NCI-H1417 (cell line): ENCODE data around the gene DEFB110.
A peak's percentile ranks its signal among the peaks of the same experiment; 100 is the strongest.

Experiments
- DNase-seq, 3 experiments: peaks; one replicate each; lab custom pipeline; 2025; lab: John Stamatoyannopoulos, UW

The DEFB110 gene

GRCh38 chr6:50021894-50022293, at the start of gene DEFB110:
Gene DEFB110 (minus strand): TSS chr6:50021994. CDS start chr6:50021935, 59 bp downstream.
- DNase-seq, result no peak

- DNase-seq, result no peak
Observed at GRCh38 chr6:50070101-50070500, 48.3 kb upstream of the DEFB110 start.

- DNase-seq, result no peak
Observed at GRCh38 chr6:50062051-50062450, 40.3 kb upstream of the DEFB110 start.

GRCh38 chr6:50056242-50056641, 34.4 kb upstream of the DEFB110 start:
- no peak for DNase-seq

- no peak for DNase-seq
Observed at GRCh38 chr6:50049829-50050228, 28.0 kb upstream of the DEFB110 start, which contains the start of gene DEFB112. Gene DEFB112 (minus strand): TSS chr6:50049929. CDS start chr6:50049869, 60 bp downstream.

GRCh38 chr6:50047026-50047425, 25.2 kb upstream of the DEFB110 start:
- no peak for DNase-seq

- peak in 2 of 3 experiments; percentile 1 to 48 for DNase-seq
Observed at GRCh38 chr6:50030777-50031562, 9.2 kb upstream of the DEFB110 start.

- no peak for DNase-seq
Observed at GRCh38 chr6:50030350-50030749, 8.6 kb upstream of the DEFB110 start.

GRCh38 chr6:50025258-50025657, 3.5 kb upstream of the DEFB110 start:
- DNase-seq, result no peak

GRCh38 chr6:50007819-50008218, 14.0 kb downstream of the DEFB110 start:
- DNase-seq, result no peak

GRCh38 chr6:50003139-50003538, 18.7 kb downstream of the DEFB110 start:
- no peak for DNase-seq

GRCh38 chr6:49995278-49995677, 26.5 kb downstream of the DEFB110 start:
- no peak for DNase-seq

- DNase-seq, result no peak
Observed at GRCh38 chr6:49988900-49989299, 32.9 kb downstream of the DEFB110 start.

GRCh38 chr6:49987749-49988148, 34.0 kb downstream of the DEFB110 start:
- no peak for DNase-seq

- no peak for DNase-seq
Observed at GRCh38 chr6:49986551-49986950, 35.2 kb downstream of the DEFB110 start.

GRCh38 chr6:49982046-49982445, 39.7 kb downstream of the DEFB110 start:
- DNase-seq, result no peak

GRCh38 chr6:49980898-49981297, 40.9 kb downstream of the DEFB110 start:
- DNase-seq, result no peak

- no peak for DNase-seq
Observed at GRCh38 chr6:49979584-49979983, 42.2 kb downstream of the DEFB110 start.

- no peak for DNase-seq
Observed at GRCh38 chr6:49978332-49979226, 43.2 kb downstream of the DEFB110 start.

- no peak for DNase-seq
Observed at GRCh38 chr6:49969605-49970004, 52.2 kb downstream of the DEFB110 start, which contains the start of gene DEFB113. Gene DEFB113 (minus strand): TSS chr6:49969625. CDS start chr6:49969625, 0 bp downstream.
